ENCODE data around the gene PACS2.
A peak's percentile ranks its signal among the peaks of the same experiment; 100 is the strongest.

The PACS2 gene

DNA sequence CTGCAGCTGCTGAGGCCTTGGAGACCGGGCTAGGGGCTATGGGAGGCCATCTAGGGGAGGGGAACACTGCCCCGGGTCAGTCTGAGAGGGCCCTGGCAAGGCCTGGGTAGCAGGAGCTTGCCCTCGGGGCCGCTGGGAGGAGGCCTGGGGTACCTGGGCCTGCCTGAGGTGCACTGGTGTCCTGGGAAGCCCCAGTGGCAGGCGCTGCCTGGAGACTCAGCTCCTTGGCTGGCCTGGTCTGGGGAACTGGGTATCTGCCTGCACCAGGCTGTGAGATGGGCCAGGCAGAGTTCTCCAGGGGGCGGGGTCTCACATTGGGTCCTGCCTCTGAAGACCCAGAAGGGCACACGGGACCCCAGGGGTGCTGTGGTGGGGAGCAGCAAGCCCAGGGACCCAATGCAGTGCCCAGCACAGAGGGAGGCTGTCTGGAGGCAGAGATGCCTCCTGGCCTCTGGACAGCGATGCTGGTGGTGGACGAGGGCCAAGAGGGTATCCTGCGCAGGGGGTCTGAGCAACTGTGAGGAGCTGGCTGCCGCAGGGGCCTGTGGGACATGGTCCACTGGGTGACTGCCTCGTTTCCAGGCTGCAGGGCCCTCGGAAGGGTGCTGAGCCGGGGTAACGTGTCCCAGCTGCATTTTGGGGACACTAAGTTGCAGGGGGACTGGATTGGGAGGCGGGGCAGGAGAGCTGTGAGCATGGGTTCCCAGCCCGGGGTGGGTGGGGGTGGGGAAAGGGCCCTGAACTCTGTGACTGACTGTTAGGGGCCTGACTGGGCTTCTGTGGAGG is 97.6 kb downstream of the PACS2 start:
- no peak for DNase-seq

DNA sequence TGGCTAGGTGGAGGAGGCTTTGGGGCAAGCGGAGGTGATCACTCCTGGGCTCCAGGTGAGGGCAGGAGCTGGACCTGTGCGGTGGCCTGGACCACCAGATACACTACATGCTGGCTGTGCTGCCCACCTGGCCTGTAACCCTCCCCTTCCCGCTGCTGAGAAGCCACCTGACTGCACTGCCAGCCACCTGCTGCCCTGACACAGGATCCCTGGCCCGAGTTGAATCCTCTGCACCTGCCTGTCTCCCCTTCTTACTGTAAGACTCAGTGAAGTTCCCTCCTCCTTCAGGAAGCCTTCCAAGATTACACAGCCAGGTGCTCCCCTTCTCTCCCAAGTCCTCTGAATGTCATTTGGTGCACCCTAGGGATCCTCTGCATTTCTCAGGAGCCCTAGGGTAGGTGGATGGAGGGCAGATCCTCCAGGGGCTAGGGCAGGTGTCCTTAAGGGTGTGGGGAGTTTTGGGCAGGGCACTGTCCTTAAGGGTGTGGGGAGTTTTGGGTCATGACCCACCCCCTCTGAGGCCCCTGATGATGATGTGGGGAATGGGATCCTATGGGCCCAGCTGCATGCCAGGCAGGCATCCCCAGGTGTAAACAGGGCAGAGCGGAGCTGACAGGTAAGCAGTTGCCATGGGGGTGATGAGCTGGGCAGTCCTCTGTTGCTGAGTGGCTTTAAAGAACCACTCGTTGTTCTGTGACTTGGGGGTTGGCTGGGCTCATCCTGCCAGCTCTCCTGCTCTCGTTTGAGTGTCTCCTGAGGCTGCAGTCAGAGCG is 98.4 kb downstream of the PACS2 start:
- DNase-seq, result no peak

DNA sequence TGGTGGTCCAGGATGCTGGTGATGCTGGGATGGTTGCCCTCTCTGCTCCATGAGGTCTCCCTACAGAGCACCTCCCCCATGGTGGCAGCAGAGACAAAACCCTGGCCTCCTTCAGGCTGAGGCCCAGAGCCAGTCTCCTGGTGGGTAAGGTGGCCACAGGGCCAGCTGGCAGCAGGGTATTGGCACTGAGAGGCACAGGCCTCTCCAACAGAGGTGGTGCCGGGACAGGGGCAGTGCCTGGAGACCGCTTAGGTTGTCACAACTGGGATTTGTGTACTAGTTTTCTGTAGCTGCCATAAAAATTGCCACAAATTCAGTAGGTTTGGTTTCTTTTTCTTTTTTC is 99.0 kb downstream of the PACS2 start:
- DNase-seq, result no peak

DNA sequence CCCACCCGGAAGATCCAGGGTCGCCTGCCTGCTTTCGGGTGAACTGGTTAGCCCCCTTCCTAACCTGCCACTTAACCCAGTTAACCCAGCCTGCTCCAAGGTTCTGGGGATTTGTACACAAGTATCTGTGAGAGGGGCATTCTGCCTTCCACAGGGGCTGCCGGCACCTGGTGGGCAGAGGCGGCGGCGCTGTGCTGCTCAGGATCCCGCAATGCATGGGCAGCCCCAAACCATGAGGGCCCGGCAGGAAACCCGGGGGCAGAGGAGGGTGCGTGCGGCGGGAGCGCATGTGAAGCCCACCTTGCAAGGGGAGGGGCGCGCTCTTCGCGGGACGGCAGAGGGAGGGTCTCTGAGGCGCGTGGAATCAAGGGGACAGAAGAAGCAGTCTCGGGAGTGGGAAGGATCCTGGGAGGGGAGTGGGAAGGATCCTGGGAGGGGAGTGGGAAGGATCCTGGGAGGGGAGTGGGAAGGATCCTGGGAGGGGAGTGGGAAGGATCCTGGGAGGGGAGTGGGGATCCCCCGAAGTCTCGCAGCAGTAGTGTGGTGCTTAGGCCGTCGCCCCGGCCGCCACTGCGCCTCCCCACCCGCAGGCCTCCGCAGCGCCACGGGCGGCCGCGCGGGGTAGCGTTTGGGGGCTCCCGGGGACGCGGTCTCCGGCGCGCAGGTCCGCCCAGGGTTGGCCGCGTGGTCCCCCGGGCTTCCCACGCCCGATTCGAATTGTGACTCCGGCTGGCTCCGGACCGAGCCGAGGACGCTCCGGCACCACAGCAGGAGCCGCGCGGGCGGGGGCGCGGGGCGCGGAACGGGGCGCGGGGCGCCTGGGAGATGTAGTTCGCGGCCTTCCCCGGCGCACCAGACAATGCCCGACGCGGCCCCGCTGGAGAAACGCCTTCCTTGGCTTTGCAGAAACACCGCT is 100.2 kb downstream of the PACS2 start:
- peak; percentile 54 for DNase-seq

DNA sequence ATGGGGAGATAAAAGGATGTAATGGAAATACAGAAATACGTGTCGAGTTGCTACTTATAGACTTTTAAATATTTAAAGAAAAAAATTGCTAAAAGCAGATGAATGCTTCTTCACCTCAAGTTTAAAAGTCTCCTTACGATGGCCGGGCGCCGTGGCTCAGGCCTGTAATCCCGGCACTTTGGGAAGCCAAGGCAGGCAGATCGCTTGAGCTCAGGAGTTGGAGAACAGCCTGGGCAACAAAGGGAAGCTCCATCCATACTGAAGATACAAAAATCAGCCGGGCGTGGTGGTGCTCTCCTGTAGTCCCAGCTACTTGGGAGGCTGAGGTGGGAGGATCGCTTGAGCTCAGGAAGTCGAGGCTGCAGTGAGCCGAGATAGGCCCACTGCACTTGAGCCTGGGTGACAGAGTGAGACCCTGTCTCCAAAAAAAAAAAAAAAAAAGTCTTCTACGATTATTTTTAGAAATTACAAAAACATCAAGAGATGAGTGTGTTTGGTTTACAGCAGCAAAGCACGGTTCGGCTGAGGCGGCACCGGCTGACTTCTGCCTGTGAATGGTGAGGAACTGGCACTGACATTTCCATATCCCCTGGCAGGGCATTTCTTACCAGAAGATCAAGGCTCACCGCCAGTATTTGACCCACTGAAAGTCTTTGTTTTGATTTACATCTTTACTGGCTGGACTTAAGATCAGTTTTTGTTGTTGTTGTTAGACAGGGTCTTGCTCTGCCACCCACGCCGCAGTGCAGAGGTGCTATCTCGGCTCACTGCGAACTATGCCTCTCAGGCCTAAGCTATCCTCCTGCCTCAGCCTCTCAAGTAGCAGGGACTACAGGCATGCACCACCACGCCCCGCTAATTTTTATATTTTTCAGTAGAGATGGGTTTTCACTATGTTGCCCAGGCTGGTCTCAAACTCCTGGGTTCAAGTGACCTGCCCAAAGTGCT is 101.2 kb downstream of the PACS2 start:
- DNase-seq, result no peak

DNA sequence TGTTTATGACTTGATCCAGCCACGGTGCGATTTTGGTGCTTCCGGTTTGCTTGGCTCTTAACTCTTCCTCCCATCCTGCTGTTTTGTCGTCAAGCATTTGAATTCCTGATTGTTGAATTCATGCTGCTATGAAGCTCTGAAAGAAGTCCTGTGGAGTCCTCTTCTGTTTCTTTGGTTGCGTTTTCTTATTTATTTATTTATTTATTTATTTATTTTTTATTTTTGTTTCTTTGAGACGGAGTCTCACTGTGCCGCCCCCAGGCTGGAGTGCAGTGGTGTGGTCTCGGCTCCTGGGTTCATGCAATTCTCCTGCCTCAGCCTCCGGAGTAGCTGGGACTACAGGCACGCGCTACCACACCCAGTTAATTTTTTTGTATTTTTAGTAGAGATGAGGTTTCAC is 102.1 kb downstream of the PACS2 start:
- no peak for DNase-seq

DNA sequence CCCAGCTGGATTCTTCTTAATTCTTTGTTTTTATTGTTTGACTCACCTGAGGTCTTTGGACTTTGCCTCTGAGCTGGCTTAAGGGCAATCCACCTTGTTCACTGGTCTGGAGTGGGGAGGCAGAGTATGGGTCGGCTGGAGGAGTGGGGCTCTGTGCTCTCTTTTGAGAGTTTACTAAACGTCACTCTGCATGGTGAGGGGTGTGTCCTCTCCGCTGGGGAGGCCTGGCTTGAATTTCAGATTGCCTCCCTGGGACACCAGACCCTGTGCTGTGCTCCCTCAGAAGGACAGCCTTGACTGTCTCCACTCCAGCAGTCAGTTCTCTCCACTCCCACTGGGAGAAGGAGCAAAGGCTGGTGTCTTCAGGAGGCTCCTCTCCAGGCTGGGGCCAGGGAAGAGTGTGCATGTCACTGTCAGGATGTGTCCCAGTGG is 103.2 kb downstream of the PACS2 start:
- no peak for DNase-seq

DNA sequence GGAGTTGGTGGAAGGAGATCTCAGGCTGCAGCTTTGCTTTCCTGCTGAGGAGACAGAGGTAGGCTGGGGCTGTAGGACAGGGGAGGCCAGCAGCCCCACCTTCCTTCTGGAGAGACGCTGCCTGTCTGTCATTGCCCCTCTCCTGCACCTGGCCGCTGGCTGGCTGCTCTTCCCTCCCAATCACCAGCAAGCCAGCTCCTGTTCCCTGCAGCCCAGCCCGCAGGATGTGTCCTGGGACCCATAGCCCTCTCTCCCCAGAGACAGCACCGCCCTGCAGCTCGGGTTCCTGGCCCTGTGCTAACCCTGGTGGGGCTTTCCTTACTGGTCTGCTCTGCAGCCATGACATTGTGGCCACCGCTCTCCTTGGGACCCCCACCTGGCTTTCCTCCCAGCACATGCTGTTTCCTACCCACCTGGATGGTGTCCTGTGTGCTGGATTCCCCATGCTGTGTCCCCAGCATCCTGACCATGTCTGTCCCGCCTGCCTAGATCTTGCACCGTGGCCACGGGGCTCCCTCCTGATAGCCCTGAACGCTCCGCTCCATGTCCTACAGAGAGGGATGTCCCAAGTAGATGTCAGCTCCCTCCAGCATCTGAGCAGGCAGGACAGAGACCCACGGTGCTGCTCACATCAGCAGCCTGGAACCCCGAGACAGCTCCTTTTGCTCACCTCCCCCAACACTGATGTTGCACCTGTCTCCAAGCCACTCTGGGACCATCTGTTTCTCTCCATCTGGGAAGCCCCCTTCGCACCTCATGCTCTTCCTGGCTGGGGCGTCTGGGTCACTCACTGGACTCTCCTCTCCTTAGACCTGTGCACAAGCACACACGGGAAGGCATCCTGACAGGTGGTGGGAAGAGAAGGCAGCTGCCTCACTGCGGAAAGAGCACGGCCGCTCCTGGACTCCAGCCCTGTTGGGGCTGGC is 104.0 kb downstream of the PACS2 start:
- DNase-seq, result no peak

DNA sequence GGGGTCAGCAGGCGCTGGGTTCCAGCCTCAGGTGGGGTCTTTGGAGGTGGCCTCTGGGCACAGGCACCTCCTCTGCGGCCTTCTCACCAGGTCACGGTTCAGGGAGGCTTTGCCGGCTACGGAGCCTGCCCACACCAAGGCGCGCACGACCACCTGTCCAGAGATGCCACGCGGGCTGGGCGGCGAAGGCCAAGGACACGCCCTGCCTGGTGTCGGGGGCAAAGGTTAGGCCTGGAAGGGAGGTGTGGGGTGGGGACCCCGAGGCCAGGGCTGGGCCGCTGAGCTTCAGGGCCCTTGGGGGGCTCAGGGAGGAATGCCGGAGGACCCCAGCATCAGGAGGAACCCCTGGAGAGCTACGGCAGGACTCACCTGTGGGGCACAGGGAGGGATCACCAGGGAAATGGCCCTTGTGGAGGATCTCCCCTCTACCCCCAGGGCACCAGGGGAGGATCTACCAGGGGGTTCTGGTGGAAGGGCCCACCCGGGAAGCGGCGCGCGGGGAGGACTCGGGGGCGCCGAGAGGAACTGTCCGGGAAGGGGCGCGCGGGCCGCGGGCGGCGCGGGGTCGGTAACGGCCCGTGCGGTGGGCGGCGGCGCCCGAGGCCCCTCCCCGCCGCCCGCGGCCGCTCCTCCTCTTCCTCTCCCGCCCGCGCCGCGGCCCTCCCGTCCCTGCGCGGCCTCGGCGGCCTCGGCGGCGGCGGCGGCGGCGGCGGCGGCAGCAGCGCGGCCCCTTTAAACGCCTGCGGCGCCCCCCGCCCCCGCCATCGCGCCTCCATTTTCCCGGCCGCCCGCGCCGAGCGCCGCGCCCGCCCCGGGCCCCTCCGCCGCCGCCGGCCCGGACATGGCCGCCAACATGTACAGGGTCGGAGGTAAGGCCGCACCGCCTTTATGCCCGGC is 104.9 kb downstream of the PACS2 start, which contains the start of gene MTA1:
Gene MTA1 (plus strand): TSS at position 633 of the 897 bp plus-strand sequence. CDS start 209 bp downstream, at position 842.
- DNase-seq, result peak; percentile 33

DNA sequence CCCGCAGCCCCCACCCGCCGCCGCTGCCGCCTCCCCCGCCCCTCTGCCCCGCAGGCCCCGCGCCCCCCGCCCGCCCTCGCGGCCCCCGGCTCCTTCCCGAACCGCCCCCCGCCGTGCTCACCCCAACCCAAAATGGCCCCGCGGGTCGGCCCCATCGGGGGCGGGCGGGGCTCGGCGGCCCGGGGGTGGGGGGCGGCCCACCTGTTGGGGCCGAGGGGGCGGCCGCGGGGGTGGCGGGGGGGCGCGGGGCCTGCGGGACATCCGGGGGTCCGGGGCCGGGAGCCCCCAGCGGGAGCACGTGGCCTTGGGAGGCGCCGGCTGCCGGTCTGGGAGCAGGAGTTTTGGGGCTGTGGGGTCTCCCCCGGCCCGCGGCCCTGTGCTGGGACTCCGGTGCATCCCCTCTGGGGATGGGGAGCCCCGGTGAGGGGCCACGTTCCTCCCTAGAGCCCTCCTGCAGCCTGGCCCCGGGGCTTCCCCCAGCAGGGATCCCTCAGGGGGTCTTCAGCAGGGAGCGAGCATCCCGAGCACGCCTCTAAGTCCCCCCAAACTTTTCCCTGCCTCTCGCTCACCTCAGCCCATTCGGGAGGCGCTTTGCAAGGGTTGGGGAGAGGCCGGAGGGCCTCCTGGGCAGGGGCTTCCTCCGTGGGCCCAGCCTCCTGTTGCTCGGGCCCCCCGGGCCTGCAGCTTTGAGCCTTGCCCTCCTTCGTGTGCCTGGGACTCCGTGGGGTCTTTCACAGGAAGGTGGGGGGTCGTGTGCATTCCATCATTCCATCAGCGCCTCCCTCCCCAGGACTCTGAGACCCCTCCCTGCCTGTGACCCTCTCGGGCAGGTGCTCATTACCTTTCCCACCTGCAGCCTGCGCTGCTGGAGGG is 105.8 kb downstream of the PACS2 start:
- no peak for DNase-seq

DNA sequence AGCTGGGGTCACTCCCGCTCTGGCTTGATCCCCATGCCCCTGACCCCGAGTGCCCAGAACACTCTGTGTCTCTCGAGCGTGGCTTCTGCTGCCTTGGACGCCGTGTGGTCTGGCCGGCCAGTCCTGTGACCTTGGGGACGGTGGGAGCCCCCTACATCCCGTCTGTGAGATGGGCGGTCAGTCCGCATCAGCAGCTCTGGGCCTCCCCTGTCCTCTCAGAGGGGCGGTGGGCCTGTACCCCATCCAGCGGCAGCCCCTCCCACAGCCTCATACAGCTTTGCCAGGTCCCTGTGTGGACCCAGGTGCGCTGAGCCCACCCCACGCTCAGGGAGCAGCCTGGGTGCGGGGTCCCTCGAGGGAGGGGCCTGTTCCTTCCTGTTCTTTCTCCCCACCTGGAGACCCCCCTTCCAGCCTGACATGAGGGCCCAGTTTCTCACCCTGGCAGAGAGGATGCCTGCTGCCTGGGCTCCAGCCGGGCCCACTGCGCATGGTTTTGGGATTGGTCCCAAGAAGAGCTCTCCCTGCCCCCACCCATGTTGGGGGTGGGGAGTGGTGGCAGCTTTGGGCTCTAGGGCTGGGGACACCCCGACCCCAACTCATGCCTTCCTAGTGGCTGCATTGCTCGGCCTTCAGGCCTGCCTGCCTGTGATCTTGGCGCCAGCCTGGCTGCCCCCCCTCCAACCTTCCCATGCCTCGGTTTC is 106.6 kb downstream of the PACS2 start:
- DNase-seq, result no peak

DNA sequence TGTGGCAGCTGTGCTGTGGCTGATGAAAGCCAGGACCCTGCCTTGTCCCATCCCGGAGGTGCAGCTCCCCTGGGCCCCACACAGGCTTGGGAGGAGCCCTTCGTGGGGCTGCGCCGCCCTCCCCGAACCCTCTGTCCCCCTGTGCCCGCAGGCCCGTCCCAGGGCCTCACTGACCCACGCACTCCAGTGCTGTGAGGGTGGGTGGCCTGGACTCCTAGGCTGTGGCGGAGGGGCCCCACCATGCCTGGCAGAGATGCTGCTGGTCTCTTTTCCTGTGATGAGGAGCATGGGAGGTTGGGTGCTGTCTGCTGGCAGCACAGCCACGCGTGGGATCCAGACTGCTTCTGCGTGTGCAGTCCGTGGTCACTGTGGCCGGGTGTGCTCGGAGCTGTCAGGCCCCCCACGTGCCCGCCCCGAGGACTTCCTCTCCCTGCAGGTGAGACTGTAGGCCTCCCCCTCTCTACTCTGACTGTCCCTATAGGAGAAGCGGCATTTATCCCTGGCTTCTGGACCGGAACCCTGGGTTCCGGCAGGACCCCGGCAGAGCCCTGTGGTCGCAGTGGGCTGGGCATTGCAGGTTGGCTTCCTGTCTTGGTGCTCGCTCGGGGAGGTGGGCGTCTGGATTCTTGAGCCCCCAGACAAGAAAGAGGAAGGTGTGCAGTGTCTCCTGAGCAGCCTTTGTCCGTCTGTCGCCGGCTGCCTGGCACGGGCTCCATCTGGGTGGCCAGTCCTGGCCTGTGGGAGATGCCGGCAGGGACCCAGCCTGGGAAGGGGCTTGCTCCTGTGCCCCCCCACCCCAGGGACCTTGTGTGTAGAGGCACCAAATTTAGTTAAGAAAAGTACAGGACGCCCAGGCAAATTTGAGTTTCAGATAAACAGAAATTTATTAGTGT is 107.4 kb downstream of the PACS2 start:
- no peak for DNase-seq

DNA sequence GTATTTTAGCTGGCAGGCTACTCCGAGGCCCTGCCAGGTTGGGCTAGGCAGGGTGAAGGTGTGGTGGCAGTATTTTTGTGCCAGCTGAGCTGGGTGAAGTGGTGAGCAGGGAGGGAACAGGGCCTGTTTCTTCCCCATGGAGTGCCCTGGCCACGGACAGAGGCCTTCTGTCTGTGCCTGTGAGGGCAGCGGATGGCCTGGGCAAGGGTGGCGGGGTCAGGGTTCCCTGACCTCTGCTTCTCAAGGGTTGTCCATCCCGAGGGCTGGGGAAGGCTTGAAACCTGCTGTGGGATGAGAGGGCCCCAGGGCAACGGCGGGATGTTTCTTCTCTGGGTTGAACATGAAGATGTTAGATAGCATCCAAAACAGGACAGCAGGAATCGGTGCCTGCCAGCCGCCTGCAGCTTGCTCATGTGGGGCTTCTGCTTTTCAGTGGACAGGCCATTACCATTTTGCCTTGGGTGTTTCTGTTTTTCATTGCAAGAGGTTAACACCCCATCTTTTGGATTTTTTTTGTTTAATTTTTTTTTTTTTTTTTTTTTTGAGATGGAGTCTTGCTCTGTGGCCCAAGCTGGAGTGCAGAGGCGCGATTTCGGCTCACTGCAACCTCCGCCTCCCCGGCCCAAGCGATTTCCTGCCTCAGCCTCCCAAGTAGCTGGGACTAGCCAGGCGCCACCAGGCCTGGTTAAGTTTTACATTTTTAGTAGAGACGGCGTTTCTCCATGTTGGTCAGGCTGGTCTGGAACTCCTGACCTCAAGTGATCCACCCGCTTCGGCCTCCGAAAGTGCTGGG is 108.3 kb downstream of the PACS2 start:
- DNase-seq, result no peak

DNA sequence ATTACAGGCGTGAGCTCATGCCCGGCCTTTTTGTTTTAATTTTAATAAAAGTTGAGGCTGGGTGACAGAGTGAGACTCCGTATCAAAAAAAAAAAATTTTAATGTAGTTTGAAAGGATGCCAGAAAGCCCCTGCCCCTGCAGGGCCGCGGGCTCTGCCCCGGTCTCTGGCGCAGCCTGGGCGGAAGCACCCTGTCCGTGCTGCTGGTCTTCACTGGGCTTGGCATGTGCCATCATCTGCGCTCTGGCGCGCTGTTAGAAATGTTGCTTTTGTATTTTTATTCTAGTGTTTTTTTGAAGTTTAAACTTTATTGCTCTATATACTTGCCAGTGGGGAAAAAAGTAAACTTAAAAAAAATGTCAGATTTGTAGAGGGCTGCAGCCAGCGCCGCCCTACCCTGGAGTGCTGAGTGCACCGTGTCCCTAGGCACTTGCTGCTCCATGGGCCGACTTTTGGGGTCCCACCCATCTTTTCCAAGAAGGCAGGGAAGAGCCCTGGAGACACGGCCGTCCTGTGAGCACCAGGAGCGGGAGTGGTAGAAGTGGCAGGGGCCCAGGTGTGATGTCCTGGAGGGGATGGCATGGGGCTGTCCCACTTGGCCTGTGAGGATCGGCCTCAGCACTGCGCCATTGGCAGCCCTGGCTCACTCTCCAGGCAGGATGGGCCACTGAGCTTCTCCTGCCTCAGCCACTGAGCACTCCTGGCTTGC is 109.1 kb downstream of the PACS2 start:
- no peak for DNase-seq

DNA sequence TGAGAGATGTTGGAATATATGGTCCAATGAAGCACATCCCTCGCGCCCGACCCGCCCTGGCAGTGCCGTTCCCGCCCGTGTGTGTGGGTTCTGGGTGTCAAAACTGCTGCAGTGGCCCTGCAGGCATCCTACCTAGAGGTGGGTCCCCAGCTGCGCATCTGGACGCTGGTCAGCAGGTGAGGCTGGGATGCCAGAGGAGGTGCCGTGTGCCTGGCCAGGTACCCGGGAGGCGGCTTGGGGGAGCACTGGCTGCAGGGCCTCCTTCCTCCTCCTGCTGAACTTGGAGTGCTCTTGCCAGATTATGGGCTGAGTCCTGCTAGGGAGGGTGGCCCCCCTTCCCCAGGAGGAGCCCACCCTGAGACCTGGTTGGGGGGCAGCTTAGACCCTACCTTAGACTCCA is 110.3 kb downstream of the PACS2 start:
- DNase-seq, result no peak
